ENCODE data around the gene CAMK2N1.

CAMK2N1 gene

DNA sequence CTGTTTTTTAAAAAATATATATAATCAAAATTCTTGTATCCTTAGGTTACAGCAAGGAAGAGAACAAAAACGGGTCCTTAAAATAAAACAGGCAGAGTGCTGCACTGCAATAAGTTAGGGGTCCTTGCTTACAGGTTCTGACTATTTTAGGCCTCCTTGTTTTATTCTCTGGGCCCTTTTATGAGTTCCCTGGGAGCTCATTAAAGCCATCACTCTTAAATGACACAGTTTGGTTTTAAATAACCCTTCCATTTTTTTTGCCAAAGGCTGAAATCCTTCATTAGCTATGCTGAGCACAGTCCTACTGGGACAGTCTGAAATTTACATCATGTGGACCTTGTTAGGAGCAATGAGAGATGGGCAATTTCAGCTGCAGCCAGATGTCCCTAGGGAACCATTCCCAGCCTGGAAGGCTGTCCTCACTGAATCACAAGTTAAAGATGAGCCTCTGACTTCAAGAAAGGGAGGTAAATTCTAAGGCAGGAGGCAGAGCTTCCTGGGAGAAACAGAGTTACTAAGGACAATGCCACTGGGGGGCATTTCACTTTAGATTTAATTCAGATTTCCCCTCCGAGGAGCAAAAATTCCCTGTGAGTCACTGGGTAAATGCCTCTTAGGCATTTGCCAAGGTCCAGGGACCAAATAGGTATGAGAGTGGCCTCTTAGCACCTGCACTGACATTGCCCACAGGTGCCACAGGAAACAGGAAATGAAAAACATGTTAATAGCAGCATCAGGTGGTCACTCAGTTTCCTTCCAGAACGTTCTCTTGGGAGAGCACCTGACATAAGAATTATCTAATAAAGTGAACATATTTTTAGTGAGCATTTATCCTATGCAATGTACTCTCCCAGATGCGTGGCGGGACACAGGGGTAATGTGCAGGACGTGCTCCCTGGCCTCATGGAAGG, 25.8 kb upstream of the CAMK2N1 start:
- Histone ChIP-seq H3K79me2 (peaks cover 5% of the 10 kb centered on the region), H3K9ac (no peak overlapping the region), H3K27ac (no peak overlapping the region), H3K4me3 (ENCODE audit: low read depth, low read length) (no peak overlapping the region), H2AFZ (no peak overlapping the region), H3K4me2 (ENCODE audit: low read length) (no peak overlapping the region), H3K9me3 (ENCODE audit: control insufficient read depth, low read length) (no peaks in the 10 kb centered on the region), H3K36me3 (ENCODE audit: control insufficient read depth, insufficient read depth, low read length) (no peaks in the 10 kb centered on the region), H3K4me1 (no peaks in the 10 kb centered on the region), H3K27me3 (ENCODE audit: control insufficient read depth, insufficient read depth, low read length) (no peaks in the 10 kb centered on the region)
- TF ChIP-seq, protein P1, sequence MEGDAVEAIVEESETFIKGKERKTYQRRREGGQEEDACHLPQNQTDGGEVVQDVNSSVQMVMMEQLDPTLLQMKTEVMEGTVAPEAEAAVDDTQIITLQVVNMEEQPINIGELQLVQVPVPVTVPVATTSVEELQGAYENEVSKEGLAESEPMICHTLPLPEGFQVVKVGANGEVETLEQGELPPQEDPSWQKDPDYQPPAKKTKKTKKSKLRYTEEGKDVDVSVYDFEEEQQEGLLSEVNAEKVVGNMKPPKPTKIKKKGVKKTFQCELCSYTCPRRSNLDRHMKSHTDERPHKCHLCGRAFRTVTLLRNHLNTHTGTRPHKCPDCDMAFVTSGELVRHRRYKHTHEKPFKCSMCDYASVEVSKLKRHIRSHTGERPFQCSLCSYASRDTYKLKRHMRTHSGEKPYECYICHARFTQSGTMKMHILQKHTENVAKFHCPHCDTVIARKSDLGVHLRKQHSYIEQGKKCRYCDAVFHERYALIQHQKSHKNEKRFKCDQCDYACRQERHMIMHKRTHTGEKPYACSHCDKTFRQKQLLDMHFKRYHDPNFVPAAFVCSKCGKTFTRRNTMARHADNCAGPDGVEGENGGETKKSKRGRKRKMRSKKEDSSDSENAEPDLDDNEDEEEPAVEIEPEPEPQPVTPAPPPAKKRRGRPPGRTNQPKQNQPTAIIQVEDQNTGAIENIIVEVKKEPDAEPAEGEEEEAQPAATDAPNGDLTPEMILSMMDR (IDR thresholded peaks at IDR 0.05), result no peak

DNA sequence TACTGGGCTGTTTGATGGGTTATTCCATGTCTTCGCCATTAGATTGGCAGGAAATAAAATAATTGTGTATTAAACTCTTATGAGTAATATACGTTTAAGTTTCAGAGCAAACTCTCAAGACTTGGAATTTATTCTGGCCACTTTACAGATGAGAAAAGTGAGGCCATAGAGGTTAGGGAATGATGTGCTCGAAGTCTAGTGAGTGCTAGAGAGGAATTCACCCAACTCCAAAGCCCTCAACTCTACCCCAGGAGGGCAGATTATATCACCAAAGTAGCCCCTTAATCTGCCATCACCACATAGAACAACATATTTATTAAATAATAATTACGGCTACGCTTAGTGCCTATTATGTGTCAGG, 22.4 kb upstream of the CAMK2N1 start:
- Histone ChIP-seq H3K9me3 (ENCODE audit: control insufficient read depth, low read length) (no peaks in the 10 kb centered on the region), H3K27me3 (ENCODE audit: control insufficient read depth, insufficient read depth, low read length) (no peaks in the 10 kb centered on the region), H2AFZ (peak overlapping the region; percentile 93), H3K27ac (peak overlapping the region; percentile 85), H3K79me2 (peaks cover 14% of the 10 kb centered on the region), H3K36me3 (ENCODE audit: control insufficient read depth, insufficient read depth, low read length) (no peaks in the 10 kb centered on the region), H3K4me3 (ENCODE audit: low read depth, low read length) (peak overlapping the region; percentile 96), H3K9ac (no peak overlapping the region), H3K4me2 (ENCODE audit: low read length) (peak overlapping the region; percentile 97), H3K4me1 (peaks cover 3% of the 10 kb centered on the region)
- TF ChIP-seq, protein P1 (IDR thresholded peaks at IDR 0.05), result no peak

DNA sequence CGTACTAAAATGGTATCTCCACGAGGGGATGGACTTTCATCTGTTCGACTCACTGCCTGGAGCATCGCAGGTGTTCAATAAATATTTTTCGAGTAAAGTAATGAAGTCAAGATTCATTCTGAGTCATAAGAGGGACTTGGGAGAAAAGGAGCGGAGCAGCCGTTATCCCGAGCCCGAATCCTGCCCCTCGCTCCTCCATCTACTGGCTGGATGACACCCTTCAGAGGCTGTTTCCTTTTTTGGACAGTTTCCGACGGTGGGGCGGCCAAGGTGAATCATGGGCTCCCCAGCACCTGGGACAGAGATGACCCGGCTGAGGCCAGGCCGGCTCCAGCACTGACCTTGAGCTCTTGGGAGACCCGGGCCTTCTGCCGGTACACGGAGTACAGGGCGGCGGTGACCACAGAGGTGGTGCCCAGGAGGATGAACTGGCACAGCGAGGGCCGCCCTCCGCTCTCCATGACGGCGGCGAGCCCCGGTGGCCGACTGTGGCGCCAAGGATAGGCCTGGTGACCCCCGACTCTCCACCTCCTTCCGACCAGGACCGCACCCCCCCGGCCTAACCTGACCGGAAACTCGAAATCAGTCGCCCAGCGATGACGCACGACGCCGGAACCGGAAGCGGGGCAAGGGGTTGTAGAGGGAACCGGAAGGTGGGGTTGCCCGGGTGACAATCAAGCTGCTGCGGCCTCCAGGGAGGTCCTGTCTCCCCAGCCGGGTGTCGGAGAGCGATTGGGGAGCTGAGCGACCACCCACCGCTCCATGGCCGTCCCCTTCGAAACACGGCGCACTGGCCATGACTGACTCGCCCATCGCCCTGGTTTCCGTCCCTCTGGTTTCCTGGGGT, 21.8 kb upstream of the CAMK2N1 start, which contains the start of gene MUL1:
MUL1 (minus strand) TSS at position 588 of the 847 bp plus-strand sequence; CDS start at position 461, 127 bp downstream.
- peak within 1 kb of the TSS; percentile 85 for H3K27ac ChIP-seq
- TF ChIP-seq, protein P1 (IDR thresholded peaks at IDR 0.05), result no peak
- no peaks in the 10 kb centered on the region for H3K27me3 ChIP-seq (ENCODE audit: control insufficient read depth, insufficient read depth, low read length)
- peaks cover 14% of the 10 kb centered on the region for H3K79me2 ChIP-seq
- H3K9me3 ChIP-seq (ENCODE audit: control insufficient read depth, low read length), result no peaks in the 10 kb centered on the region
- H3K9ac ChIP-seq, result peak within 1 kb of the TSS; percentile 76
- H2AFZ ChIP-seq, result peak within 1 kb of the TSS; percentile 93
- no peaks in the 10 kb centered on the region for H3K36me3 ChIP-seq (ENCODE audit: control insufficient read depth, insufficient read depth, low read length)
- peak within 1 kb of the TSS; percentile 96 for H3K4me3 ChIP-seq (ENCODE audit: low read depth, low read length)
- peaks cover 3% of the 10 kb centered on the region for H3K4me1 ChIP-seq
- H3K4me2 ChIP-seq (ENCODE audit: low read length), result peak within 1 kb of the TSS; percentile 97

DNA sequence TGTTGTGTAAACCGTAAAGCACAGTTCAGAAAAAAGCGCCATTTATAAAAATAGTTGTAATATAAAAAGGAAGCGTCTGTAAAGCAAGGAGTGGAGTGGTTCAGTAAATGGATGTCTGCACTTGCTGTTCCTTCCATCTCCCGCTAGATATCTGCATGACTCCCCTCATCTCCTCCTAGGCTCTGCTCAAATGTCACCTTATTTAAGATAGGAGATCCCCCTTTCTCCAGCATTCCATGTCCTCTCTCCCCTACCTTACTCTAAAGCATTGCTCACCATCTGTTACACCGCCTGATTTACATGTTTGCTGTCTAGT, 21.2 kb upstream of the CAMK2N1 start:
- peak overlapping the region; percentile 85 for H3K27ac ChIP-seq

More for the DNA sequence above, 21.2 kb upstream of the CAMK2N1 start:
- Histone ChIP-seq H3K9ac (no peak overlapping the region), H3K9me3 (ENCODE audit: control insufficient read depth, low read length) (no peaks in the 10 kb centered on the region), H2AFZ (peak overlapping the region; percentile 93), H3K79me2 (peaks cover 14% of the 10 kb centered on the region), H3K4me3 (ENCODE audit: low read depth, low read length) (peak overlapping the region; percentile 96), H3K4me1 (peaks cover 3% of the 10 kb centered on the region), H3K4me2 (ENCODE audit: low read length) (peak overlapping the region; percentile 97), H3K27me3 (ENCODE audit: control insufficient read depth, insufficient read depth, low read length) (no peaks in the 10 kb centered on the region), H3K36me3 (ENCODE audit: control insufficient read depth, insufficient read depth, low read length) (no peaks in the 10 kb centered on the region)
- TF ChIP-seq, protein P1 (IDR thresholded peaks at IDR 0.05), result no peak
